ENCODE results near the gene CLDN2. TPM values are rescaled to one million over a fixed set of nuclear protein-coding genes. Genes with fewer than 3 reads are reported as not detected.
"Not testable (repeated sequence)": the region's sequence is repeated elsewhere in the genome, so short reads cannot be mapped to it uniquely, and the experiment has no call there.

CLDN2 gene, protein sequence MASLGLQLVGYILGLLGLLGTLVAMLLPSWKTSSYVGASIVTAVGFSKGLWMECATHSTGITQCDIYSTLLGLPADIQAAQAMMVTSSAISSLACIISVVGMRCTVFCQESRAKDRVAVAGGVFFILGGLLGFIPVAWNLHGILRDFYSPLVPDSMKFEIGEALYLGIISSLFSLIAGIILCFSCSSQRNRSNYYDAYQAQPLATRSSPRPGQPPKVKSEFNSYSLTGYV
- total RNA-seq: not detected in 3 replicates

DNA sequence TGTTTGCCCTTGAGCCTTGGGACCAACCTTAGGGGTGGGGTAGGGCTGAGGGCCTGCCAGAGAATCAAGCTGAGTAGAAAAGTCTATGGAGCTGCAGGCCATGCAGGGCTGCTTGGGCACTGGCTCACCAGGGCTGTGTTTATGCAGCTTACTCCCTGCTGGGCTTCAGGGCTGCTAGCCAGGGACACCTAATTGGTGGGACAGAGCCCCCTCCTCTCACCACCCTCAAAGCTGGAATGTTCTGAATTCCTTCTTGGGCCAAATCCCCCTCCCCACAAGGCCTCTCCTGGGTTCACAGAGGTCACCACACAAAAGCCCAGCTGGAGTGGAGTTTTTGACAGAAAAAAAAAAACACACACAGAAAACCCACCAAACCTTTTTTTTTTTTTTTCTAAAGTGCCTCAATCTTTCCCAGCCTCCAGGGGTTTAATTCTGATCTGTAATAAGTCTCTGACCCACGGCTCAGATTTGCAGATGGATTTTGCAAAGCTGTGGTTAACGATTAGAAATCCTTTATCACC, at the start of gene CLDN2:
Gene CLDN2 (plus strand): TSS at position 471 of the 521 bp plus-strand sequence. CDS start 7,827 bp downstream, outside the sequence.
- Mint-ChIP-seq H3K36me3 (no peaks in the 10 kb centered on the region), H3K4me3 (no peak within 1 kb of the TSS), H3K27ac (no peak within 1 kb of the TSS), H3K9me3 (peaks cover 16% of the 10 kb centered on the region), H3K4me1 (peaks cover 4% of the 10 kb centered on the region), H3K27me3 (ENCODE audit: low read depth) (no peaks in the 10 kb centered on the region)
- TF ChIP-seq, protein P1, sequence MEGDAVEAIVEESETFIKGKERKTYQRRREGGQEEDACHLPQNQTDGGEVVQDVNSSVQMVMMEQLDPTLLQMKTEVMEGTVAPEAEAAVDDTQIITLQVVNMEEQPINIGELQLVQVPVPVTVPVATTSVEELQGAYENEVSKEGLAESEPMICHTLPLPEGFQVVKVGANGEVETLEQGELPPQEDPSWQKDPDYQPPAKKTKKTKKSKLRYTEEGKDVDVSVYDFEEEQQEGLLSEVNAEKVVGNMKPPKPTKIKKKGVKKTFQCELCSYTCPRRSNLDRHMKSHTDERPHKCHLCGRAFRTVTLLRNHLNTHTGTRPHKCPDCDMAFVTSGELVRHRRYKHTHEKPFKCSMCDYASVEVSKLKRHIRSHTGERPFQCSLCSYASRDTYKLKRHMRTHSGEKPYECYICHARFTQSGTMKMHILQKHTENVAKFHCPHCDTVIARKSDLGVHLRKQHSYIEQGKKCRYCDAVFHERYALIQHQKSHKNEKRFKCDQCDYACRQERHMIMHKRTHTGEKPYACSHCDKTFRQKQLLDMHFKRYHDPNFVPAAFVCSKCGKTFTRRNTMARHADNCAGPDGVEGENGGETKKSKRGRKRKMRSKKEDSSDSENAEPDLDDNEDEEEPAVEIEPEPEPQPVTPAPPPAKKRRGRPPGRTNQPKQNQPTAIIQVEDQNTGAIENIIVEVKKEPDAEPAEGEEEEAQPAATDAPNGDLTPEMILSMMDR (IDR thresholded peaks at IDR 0.05; ENCODE audit: unreplicated experiment): no peak
- no peak for DNase-seq (ENCODE audit: low spot score in 2 of 2, unreplicated experiment in 2 of 2)

DNA sequence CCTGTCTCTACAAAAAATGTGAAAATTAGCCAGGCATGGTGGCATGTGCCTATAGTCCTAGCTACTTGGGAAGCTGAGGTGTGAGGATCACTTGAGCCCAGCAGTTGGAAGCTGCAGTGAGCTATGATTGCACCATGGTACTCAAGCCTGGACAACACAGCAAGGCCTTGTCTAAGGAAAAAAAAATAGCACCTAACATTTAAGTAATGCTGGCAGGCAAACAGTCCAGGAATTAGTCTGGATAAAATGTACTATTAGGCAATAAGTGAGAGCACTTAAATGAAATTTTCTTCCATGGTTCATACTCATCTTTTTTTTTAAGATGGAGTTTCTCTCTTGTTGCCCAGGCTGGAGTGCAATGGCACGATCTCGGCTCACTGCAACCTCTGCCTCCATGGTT, 47.4 kb upstream of the CLDN2 start:
- not testable (repeated sequence) for H3K27ac Mint-ChIP-seq; H3K36me3 Mint-ChIP-seq; H3K27me3 Mint-ChIP-seq (ENCODE audit: low read depth); H3K4me1 Mint-ChIP-seq; H3K4me3 Mint-ChIP-seq; DNase-seq (ENCODE audit: low spot score in 2 of 2, unreplicated experiment in 2 of 2)
- H3K9me3 Mint-ChIP-seq: peaks cover 11% of the 10 kb centered on the region

DNA sequence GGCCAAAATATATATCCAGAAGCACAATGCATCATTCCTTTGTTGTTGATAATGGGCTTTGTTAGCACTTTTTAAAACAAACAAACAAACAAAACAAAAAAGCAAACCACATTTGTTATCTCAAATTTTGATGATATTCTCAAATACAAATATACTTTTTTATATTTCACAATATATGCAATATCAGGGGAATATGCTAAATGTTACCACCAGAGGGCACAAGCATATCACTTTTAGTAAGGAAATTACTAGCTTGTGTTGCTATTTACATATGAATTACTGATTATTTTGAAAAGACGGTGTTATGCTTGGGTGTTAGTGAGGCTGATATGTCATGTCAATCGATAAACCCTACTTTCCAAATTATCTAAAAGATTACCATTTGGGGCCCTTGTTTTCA, 46.1 kb upstream of the CLDN2 start:
- no peak for DNase-seq (ENCODE audit: low spot score in 2 of 2, unreplicated experiment in 2 of 2)
- peaks cover 23% of the 10 kb centered on the region for H3K9me3 Mint-ChIP-seq
- H3K4me3 Mint-ChIP-seq: no peak overlapping the region
- TF ChIP-seq, protein P1 (IDR thresholded peaks at IDR 0.05; ENCODE audit: unreplicated experiment): peak; percentile 73
- H3K27me3 Mint-ChIP-seq (ENCODE audit: low read depth): no peaks in the 10 kb centered on the region
- peaks cover 8% of the 10 kb centered on the region for H3K36me3 Mint-ChIP-seq
- no peak overlapping the region for H3K27ac Mint-ChIP-seq
- H3K4me1 Mint-ChIP-seq: no peaks in the 10 kb centered on the region

DNA sequence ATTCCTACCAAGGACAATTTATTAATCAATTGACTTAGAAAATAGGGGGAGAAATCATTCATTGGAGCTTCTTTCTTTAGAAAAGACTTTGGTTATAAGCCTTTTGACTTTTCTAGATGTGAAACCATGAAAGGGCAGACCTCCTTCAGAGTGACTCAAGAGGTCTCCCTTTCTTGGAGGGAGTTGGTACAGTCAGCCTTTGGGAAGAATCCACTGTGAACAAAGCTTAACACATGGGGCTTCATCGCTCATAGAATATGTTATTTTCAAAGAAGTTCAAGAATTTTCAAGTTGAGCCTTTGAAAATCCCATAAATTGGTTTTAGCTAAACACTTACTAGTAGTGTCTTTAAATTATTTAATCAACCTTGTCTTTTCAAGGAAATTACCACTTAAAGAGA, 45.1 kb upstream of the CLDN2 start:
- TF ChIP-seq, protein P1 (IDR thresholded peaks at IDR 0.05; ENCODE audit: unreplicated experiment): no peak
- H3K27me3 Mint-ChIP-seq (ENCODE audit: low read depth): no peaks in the 10 kb centered on the region
- no peak overlapping the region for H3K27ac Mint-ChIP-seq
- H3K4me3 Mint-ChIP-seq: no peak overlapping the region
- H3K9me3 Mint-ChIP-seq: peaks cover 33% of the 10 kb centered on the region
- peaks cover 14% of the 10 kb centered on the region for H3K36me3 Mint-ChIP-seq
- H3K4me1 Mint-ChIP-seq: no peaks in the 10 kb centered on the region
- DNase-seq (ENCODE audit: low spot score in 2 of 2, unreplicated experiment in 2 of 2): no peak

DNA sequence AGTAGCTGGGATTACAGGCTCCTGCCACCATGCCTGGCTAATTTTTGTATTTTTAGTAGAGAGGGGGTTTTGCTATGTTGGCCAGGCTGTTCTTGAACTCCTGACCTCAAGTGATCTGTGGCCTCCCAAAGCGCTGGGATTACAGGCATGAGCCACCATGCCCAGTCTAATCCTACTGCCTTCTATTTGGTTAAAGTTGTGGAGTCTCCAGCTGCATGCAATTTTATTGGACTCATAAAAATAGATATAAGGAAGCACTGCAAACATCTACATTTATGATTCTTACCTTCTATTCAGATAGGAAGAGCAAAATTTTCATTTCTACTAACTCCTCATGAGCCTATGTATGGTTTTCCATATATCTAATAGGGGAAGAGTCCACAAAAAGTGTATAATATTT, 30.7 kb upstream of the CLDN2 start:
- Mint-ChIP-seq H3K4me3 (no peak overlapping the region), H3K36me3 (no peaks in the 10 kb centered on the region), H3K4me1 (peaks cover 3% of the 10 kb centered on the region), H3K27me3 (ENCODE audit: low read depth) (peaks cover 9% of the 10 kb centered on the region), H3K9me3 (peaks cover 18% of the 10 kb centered on the region), H3K27ac (no peak overlapping the region)
- TF ChIP-seq, protein P1 (IDR thresholded peaks at IDR 0.05; ENCODE audit: unreplicated experiment): no peak
- no peak for DNase-seq (ENCODE audit: low spot score in 2 of 2, unreplicated experiment in 2 of 2)

DNA sequence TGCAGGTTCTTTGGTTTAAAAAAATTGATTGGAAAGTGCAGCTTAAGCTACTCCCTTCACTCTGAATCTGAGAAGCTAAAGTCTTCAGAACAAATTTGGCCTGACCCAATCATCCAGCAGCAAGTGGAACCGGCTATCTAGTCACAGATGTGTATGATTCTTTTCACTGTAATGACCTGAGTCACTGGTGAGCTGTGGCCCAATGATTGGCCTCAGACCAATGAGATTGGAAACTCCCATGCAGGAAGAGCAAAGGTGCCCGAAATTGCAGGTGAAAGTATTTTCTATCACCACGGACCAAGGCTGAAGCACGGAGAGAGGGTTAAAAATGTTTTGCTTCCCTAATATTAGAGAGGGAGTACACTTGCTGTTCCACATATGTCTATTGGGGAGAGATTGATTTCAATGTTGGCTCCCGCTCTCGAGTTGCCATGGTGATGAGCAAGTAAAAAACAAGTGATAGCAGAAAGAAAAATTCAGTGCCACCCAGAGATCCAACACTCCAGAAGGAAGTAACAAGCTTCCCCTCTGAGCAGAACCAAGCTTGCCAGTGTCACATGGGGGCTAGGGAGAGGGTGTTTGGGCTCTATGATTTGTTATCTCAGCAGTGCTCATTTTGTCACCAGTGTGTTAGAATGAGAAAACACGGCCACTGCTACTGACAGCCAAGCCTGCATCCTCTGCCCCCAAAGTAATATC, 28.3 kb upstream of the CLDN2 start:
- no peak for DNase-seq (ENCODE audit: low spot score in 2 of 2, unreplicated experiment in 2 of 2)
- peaks cover 7% of the 10 kb centered on the region for H3K4me1 Mint-ChIP-seq
- peaks cover 9% of the 10 kb centered on the region for H3K27me3 Mint-ChIP-seq (ENCODE audit: low read depth)
- no peak overlapping the region for H3K27ac Mint-ChIP-seq
- TF ChIP-seq, protein P1 (IDR thresholded peaks at IDR 0.05; ENCODE audit: unreplicated experiment): no peak
- no peaks in the 10 kb centered on the region for H3K36me3 Mint-ChIP-seq
- no peak overlapping the region for H3K4me3 Mint-ChIP-seq
- H3K9me3 Mint-ChIP-seq: peaks cover 18% of the 10 kb centered on the region
